ENCODE results near the gene AOC2. TPM values are rescaled to one million over a fixed set of nuclear protein-coding genes. Genes with fewer than 3 reads are reported as not detected.

Gene AOC2
- total and polyA plus RNA-seq, 2 of the 13 experiments (the other 11 are each of a cell fraction or from before 2014, with no cell fraction given): 1.2 to 3.3 TPM

GRCh38 chr17:42865638-42866094 is 21.3 kb downstream of the AOC2 start (continued):
- TF ChIP-seq ZNF775 (CRISPR knock-in tag; IDR thresholded peaks at IDR 0.05; ENCODE audit: borderline replicate concordance) (no peak), ASH2L (IDR thresholded peaks at IDR 0.05; ENCODE audit: insufficient read length, low read depth, low read length) (no peak), ZNF770 (CRISPR knock-in tag; IDR thresholded peaks at IDR 0.05) (no peak), SETDB1 (CRISPR knock-in tag; IDR thresholded peaks at IDR 0.05; ENCODE audit: borderline replicate concordance) (no peak), PATZ1 (CRISPR knock-in tag; IDR thresholded peaks at IDR 0.05) (no peak; the same call in none of the 2 replicates), TAF1 (CRISPR knock-in tag; IDR thresholded peaks at IDR 0.05) (no peak), TARDBP (CRISPR knock-in tag; IDR thresholded peaks at IDR 0.05) (peak; percentile 80), ZNF740 (CRISPR knock-in tag; IDR thresholded peaks at IDR 0.05) (no peak), SRSF4 (IDR thresholded peaks at IDR 0.05; ENCODE audit: low read depth, low read length, poor library complexity, severe bottlenecking) (no peak), CC2D1A (CRISPR knock-in tag; IDR thresholded peaks at IDR 0.05) (no peak), ZNF629 (CRISPR knock-in tag; conservative IDR thresholded peaks at IDR 0.05) (no peak), RBM39 (IDR thresholded peaks at IDR 0.05; ENCODE audit: low read depth, low read length, poor library complexity, severe bottlenecking) (no peak), RFX3 (CRISPR knock-in tag; IDR thresholded peaks at IDR 0.05) (no peak), TMF1 (CRISPR knock-in tag; IDR thresholded peaks at IDR 0.05; ENCODE audit: low read depth) (no peak), HDAC1 (CRISPR knock-in tag; IDR thresholded peaks at IDR 0.05) (peak; percentile 88), MEIS2 (CRISPR knock-in tag; IDR thresholded peaks at IDR 0.05) (no peak), ZNF354B (CRISPR knock-in tag; IDR thresholded peaks at IDR 0.05) (no peak), ZKSCAN8 (CRISPR knock-in tag; IDR thresholded peaks at IDR 0.05; ENCODE audit: borderline replicate concordance) (no peak)
- TF ChIP-seq, protein P1, sequence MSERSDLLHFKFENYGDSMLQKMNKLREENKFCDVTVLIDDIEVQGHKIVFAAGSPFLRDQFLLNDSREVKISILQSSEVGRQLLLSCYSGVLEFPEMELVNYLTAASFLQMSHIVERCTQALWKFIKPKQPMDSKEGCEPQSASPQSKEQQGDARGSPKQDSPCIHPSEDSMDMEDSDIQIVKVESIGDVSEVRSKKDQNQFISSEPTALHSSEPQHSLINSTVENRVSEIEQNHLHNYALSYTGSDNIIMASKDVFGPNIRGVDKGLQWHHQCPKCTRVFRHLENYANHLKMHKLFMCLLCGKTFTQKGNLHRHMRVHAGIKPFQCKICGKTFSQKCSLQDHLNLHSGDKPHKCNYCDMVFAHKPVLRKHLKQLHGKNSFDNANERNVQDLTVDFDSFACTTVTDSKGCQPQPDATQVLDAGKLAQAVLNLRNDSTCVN (CRISPR knock-in tag; IDR thresholded peaks at IDR 0.05; ENCODE audit: borderline replicate concordance): peak; percentile 74; the same call in 1 of the 2 replicates

Data from HepG2 (cell line).